DMS 273 (cell line): ENCODE data around the gene TOM1L1.
"Not testable (repeated sequence)": the region's sequence is repeated elsewhere in the genome, so short reads cannot be mapped to it uniquely, and the experiment has no call there.

Experiments used
- DNase-seq: peaks from one replicate; lab custom pipeline; 2025; ENCODE audit not compliant: unreplicated experiment; lab: John Stamatoyannopoulos, UW

Gene TOM1L1, protein sequence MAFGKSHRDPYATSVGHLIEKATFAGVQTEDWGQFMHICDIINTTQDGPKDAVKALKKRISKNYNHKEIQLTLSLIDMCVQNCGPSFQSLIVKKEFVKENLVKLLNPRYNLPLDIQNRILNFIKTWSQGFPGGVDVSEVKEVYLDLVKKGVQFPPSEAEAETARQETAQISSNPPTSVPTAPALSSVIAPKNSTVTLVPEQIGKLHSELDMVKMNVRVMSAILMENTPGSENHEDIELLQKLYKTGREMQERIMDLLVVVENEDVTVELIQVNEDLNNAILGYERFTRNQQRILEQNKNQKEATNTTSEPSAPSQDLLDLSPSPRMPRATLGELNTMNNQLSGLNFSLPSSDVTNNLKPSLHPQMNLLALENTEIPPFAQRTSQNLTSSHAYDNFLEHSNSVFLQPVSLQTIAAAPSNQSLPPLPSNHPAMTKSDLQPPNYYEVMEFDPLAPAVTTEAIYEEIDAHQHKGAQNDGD

GRCh38 chr17:54900457-54901229 lies at the start of gene TOM1L1:
Gene TOM1L1 (plus strand): TSS chr17:54900852. CDS start chr17:54900866, 14 bp downstream.
- DNase-seq = peak; percentile 95

DNA sequence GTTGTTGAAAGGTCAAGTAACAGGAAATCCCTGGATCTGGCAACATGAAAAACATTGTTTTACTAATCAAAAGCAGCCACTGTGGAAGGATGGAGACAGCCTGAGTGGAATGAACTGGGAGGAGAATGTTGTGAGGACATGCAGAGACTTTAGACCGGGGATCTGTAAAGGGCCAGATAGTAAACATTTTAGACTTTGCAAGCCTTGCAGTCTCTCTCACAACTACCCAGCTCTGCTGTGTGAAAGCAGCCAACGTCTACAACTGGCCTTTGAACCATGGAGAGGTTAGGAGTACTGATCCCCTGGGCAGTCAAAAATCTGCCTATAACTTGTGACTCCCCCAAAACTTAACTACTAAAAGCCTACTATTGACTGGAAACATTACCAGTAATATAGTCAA lies 41.5 kb upstream of the TOM1L1 start:
- no peak for DNase-seq

DNA sequence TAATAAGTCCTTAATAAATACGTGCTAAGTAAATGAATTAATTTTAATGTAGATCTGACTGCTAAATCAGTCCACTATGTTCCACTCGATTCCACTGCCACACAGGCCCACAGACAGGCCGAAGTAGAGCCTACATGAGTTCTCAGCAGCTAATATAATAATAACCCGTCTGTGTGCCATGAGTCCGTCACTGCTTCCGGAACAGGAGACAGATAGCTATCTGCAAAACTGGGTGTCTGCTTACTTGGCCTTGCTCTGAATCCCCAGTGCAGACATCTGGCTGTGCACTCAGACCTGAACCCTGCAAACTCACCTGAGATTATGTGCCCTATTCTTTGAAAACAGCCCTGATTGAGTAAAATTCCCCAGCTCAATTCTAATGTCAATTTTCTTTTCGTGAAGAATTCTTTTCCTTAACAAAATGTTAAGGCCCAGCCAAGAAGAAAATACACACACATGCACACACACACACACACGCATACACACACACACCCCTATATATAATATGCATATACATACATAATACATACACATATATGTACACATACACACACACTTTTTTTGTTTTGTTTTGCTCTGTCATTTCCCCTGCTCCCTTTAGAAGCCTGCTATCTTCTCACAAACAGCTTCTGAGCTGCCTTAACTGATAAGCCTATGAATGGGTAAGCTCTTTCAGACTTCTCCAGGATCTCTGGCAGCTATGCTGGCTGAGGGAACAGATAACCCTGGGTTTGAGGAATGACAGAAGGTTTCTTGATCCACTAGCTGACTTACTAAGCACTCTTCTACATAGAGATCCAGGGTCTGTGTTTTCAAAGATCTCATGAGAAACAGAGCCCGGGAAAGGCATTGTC lies 39.8 kb upstream of the TOM1L1 start:
- no peak for DNase-seq

- DNase-seq = no peak
Measured at GRCh38 chr17:54861471-54861983, 39.1 kb upstream of the TOM1L1 start.

- DNase-seq = no peak
Measured at GRCh38 chr17:54863176-54863575, 37.5 kb upstream of the TOM1L1 start.

DNA sequence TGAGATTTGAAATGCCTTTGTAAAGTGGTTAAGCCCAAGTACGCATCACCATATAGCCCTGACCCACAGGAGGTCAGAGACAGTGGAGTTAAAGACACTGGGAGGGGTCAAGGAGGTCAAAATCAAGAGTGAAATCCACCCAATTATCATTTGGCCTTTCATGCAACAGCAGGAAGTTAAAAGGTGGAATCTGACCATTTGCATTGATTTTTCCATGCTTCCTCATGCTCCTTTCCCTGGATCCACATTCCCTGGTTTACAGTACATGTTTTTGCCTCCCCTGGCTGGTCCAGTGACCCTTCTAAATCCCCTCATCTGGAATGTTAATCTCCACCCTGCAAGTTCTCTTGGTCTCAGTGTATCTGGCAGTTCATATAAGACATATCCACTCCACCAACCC lies 36.6 kb upstream of the TOM1L1 start:
- no peak for DNase-seq

DNA sequence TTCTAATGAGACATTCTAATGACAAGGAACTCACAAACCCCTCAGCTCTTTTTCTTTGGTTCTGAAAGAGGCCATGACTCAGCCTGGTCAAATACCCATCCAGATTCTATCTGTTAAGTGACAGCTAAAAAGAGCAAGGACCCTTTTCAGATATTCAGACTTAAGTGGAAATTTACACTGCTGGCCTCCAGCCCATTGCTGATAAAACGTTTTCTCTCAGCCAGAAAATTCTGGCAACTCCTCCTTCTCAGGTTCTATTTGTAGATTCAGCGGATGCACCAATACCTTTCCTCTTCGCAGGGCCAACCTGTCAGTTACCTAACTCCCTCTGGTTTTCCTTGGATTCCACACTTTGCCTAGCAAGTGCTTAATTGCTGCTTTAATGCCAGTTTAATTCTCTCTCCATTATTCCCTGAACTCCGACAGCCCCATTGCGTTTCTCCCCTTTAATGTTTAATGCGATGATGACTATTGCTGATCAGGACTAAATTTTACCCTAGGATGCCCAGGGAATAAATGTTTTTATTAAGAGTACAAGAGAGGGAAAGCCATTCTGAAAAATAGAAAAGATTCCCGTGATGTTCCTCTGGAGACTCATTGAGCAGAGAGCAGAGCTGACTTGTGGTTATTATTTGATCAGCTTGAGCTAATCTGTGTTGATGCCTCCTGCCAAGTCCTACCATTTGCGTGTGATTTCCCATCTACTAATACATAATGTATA lies 35.9 kb upstream of the TOM1L1 start:
- DNase-seq = no peak

DNA sequence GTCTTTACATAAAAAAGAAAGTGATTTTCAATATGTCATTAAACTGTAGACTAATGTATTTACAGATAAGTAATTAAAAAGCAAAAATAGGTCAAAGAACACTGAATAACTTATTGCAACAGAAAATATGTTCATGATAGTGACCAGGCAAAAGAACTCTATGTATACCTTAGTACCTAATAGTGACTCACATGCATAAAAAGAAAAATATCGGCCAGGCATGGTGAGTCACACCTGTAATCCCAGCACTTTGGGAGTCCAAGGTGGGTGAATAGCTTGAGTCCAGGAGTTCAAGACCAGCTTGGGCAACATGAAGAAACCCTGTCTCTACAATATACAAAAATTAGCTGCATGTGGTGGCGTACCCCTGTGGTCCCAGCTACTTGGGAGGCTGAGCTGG lies 33.0 kb upstream of the TOM1L1 start:
- no peak for DNase-seq

DNA sequence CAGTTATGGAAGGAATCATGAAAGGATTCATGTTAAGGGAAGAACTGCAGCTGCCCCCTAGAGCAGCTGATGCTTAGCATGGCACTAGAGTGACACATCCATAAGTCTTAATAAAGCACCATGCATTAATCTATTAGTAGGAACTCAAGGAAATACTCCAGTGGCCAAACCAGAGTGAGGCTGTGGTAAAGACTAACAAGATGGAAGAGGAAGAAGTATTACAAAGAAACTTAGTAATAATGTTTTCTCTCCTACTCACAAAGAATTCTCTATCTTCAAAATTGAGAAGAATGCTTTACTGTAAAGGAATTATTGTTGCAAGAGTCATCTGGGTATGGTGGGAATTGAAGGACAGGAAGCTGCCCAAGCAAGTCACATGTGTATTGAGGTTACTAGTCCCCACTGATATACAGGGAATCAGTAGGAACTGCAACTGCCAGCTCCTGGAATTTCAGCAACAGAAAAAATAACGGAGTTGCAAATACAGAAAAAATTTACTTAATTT lies 29.9 kb upstream of the TOM1L1 start:
- DNase-seq = no peak

- not testable (repeated sequence) for DNase-seq
Measured at GRCh38 chr17:54875906-54876305, 24.7 kb upstream of the TOM1L1 start.

GRCh38 chr17:54876656-54877195 lies 23.9 kb upstream of the TOM1L1 start:
- DNase-seq = no peak

GRCh38 chr17:54881255-54881972 lies 19.2 kb upstream of the TOM1L1 start:
- DNase-seq = no peak

GRCh38 chr17:54882371-54882770 lies 18.3 kb upstream of the TOM1L1 start:
- DNase-seq = peak; percentile 47

GRCh38 chr17:54882950-54883349 lies 17.7 kb upstream of the TOM1L1 start:
- no peak for DNase-seq

DNA sequence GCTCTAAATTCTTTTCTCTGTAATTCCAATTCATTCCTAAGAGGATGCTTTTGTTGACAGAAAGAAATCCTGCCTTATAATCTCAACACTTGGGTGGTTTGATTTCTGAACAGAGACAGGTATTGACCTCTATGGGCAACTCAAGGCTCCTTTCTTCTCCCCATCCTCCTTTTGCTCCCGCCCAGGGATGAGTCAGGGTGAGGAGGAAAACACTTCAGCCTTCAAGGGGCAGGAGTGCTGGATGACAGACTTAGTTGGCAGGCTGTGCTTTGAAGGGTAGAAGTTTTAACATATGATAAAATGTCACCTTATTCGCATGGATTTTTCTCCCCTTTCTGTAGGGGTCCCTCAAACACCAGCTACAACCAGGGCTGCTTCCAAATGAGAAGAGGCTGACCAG lies 16.7 kb upstream of the TOM1L1 start:
- DNase-seq = no peak

DNA sequence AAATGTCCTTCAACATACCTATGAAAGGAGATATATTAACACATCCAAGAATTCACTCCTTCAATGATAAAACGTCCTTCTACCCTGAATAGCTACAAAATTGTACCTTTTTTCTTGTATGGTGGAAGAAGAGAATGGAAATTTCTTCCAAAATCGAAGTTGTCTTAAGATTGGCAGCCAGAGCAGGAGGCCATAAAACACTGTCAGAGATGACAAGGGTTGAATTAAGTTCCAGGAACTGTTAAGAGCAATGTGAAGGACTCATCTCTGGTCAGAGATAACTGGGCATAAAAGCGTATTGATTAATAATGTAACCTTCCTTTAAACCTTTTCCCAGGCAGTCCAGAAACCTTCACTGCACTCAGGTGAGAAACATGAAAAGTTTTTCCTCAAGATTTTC lies 12.9 kb upstream of the TOM1L1 start:
- DNase-seq = no peak

DNA sequence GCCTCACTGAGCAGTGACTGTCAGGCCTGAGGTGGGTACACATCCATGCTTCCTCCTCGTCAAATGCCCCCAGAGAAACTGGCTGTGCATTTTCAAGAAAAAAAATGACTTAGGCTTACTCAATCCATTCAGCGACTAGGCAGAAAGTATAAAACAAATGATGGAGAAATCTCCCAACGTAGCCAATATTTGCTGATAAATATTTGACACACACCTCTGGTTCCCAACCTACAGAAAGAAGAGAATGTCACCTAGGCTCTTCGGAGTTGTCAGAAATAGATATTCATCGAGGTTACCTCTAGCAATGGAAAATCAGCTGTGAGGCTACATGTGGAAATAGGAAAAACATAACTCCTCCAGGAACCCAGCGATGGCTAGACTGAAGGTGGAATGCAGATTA lies 12.4 kb upstream of the TOM1L1 start:
- DNase-seq = no peak

- no peak for DNase-seq
Measured at GRCh38 chr17:54888981-54889380, 11.7 kb upstream of the TOM1L1 start.

DNA sequence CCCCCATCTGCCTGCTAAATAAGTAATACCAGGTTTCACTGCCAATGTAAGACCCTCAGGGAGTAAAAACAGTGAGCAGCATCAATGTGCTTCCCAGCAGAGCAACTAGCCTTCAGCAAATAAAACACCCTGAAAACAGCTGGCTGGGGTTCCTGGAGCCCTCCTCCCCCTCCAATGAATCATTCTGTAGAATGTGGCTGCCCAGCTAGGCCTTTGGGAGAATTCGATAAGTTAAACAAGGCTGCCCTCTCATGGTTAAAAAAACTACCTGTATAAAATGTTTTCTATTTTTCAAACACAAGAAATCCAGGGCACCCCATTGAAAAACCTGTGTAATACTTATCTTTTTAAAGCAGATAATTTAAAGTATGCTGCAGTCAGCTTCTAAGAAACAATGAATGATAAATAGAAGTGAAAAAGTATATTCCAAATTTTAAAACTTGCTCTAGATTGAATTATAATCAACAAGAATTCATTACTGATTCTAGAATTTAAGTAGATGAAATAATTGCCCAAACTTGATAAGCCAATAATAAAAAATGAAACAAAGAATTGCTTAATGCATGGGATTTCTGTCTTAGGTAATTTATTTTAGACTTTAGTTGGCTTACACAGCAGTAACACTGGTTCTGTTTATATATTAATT lies 9.4 kb upstream of the TOM1L1 start:
- DNase-seq = peak; percentile 89
